Common myeloid progenitor, CD34-positive (primary cell): ENCODE measurements around the gene SART1.

Experiments
- CTCF ChIA-PET: fragments of 350-600 bp; sonication (Branson Sonifier 250); formaldehyde crosslinking; loops from one replicate; lab custom pipeline; 2021; ENCODE audit warnings: antibody characterized with exemption; lab: Charles Lee
- POLR2A ChIA-PET: fragments of 350-600 bp; sonication (Branson Sonifier 250); formaldehyde crosslinking; loops from one replicate; lab custom pipeline; 2021; ENCODE audit warnings: antibody characterized with exemption; lab: Charles Lee
- DNase-seq, 3 donors: peaks; one replicate each; pipeline versions ENCODE4 v3.0.0 to v3.0.0-alpha.2; 2013
- H3K27ac ChIP-seq, 2 experiments: 1 replicate in 1 of 2; 2 replicates in 1 of 2; pipeline ENCODE4 v1.7.0; 2013; ENCODE audit warnings: inconsistent platforms in 2 of 2, low read length in 2 of 2, mild to moderate bottlenecking in 2 of 2, low read depth in 1 of 2, moderate library complexity in 1 of 2; ENCODE audit not compliant: severe bottlenecking in 2 of 2, insufficient read depth in 1 of 2, poor library complexity in 1 of 2
- H3K27me3 ChIP-seq, 5 experiments: replicated peaks in 2 of 5; 1 replicate in 3 of 5; 2 replicates in 2 of 5; pipeline versions ENCODE4 v1.6.1 to v1.7.0; 2013; ENCODE audit warnings: low read length in 4 of 5, mild to moderate bottlenecking in 2 of 5, moderate library complexity in 2 of 5, inconsistent platforms in 1 of 5; ENCODE audit not compliant: insufficient read depth in 5 of 5, control insufficient read depth in 4 of 5
- H3K36me3 ChIP-seq, 4 experiments: 1 replicate in 2 of 4; 2 replicates in 2 of 4; pipeline versions ENCODE4 v1.6.1 to v1.7.0; 2013; ENCODE audit warnings: low read length in 3 of 4, control low read depth in 1 of 4, mild to moderate bottlenecking in 1 of 4; ENCODE audit not compliant: control insufficient read depth in 4 of 4, insufficient read depth in 4 of 4
- H3K4me1 ChIP-seq, 4 experiments: 1 replicate in 3 of 4; 2 replicates in 1 of 4; pipeline versions ENCODE4 v1.6.1 to v1.7.1; 2013; ENCODE audit warnings: low read length in 3 of 4, mild to moderate bottlenecking in 3 of 4, control low read depth in 1 of 4, inconsistent platforms in 1 of 4, moderate library complexity in 1 of 4; ENCODE audit not compliant: control insufficient read depth in 4 of 4, insufficient read depth in 4 of 4; ENCODE audit errors: control extremely low read depth in 1 of 4
- H3K4me3 ChIP-seq, 7 experiments: 1 replicate in 4 of 7; 2 replicates in 3 of 7; pipeline versions ENCODE4 v1.5.1 to v1.7.0; 2013; ENCODE audit warnings: mild to moderate bottlenecking in 7 of 7, low read length in 6 of 7, moderate library complexity in 6 of 7, inconsistent platforms in 2 of 7, low read depth in 2 of 7, control low read depth in 1 of 7; ENCODE audit not compliant: insufficient read depth in 4 of 7, control insufficient read depth in 1 of 7; ENCODE audit errors: extremely low read depth in 1 of 7
- H3K9me3 ChIP-seq, 5 experiments: 1 replicate in 4 of 5; 2 replicates in 1 of 5; pipeline versions ENCODE4 v1.6.1 to v1.7.1; 2013; ENCODE audit warnings: low read length in 4 of 5, mild to moderate bottlenecking in 2 of 5, inconsistent platforms in 1 of 5, low read depth in 1 of 5, moderate library complexity in 1 of 5; ENCODE audit not compliant: control insufficient read depth in 4 of 5, insufficient read depth in 2 of 5; ENCODE audit errors: control extremely low read depth in 1 of 5
- WGBS: methylation state at CpG from one replicate; pipeline ENCODE4 v1.1.5; 2013; ENCODE audit not compliant: insufficient coverage; 5-methylcytosine and 5-hydroxymethylcytosine counted together

The SART1 gene

DNA sequence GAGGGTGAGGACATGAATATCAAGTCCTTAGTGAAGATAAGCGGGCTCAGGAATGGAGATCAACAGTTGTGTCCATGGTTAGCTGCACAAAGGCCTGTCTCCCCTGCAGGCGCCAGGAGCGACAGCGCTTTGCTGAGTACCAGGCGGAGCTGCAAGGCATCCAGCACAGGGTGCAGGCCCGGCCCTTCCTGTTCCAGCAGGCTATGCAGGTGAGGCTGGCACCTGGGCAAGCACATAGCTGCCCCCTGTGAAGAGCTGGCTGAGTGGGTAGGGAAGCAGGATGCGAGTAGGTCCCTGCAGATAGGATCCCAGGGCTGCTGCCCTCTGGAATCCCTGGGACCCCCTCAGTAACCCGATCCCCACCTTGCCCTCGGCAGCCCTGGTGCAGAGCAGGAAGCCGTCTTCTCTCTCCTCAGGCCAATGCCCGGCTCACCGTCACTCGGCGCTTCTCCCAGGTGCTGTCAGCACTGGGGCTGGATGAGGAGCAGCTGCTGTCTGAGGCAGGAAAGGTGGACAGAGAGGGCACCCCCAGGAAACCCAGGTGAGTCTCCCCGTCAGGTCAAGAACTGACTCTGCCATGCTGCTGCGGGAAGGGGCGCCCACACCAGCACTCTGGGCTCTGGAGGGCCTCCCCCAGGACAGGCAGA lies 2.6 kb upstream of the SART1 start:
- Histone ChIP-seq H3K9me3 (no peaks in the 10 kb centered on the region), H3K27ac (no peak overlapping the region), H3K27me3 (no peaks in the 10 kb centered on the region), H3K4me3 (no peak overlapping the region), H3K36me3 (peaks cover 0 to 3% (median 2%) of the 10 kb centered on the region in 4 experiments), H3K4me1 (peaks cover 12 to 29% (median 21%) of the 10 kb centered on the region in 4 experiments)
- WGBS, result 99% methylated on average over 11 of the region's 17 CpGs
- ChIA-PET CTCF (interaction anchor here (0.8 to 1.5 kb wide), 10 partner anchors 23 to 107 kb away, joined by 3 to 5 read pairs (median 3); partner anchors contain the start of gene FOSL1), POLR2A (interaction anchor here (0.6 kb wide), 1 partner anchor 179 kb away, joined by 3 read pairs; no protein-coding TSS in a partner anchor)
- DNase-seq, result no peak

- H3K27ac ChIP-seq, result peak overlapping the region; percentile 92 to 95
- H3K36me3 ChIP-seq, result peaks cover 0 to 23% (median 20%) of the 10 kb centered on the region in 4 experiments
- DNase-seq, result peak in 1 of 3 donors; percentile 12
- H3K4me3 ChIP-seq, result peak overlapping the region; percentile 67 to 96 (median 90)
- ChIA-PET POLR2A (interaction anchor here (0.9 to 1.2 kb wide), 3 partner anchors 37 to 69 kb away, joined by 3 to 5 read pairs (median 4); no protein-coding TSS in a partner anchor), CTCF (interaction anchor here (1.0 to 3.2 kb wide), 5 partner anchors 10 to 70 kb away, joined by 3 to 6 read pairs (median 5); partner anchors contain the start of gene CCDC85B)
- H3K27me3 ChIP-seq, result no peaks in the 10 kb centered on the region
- WGBS, result 55% methylated on average over 7 of the region's 16 CpGs
- no peaks in the 10 kb centered on the region for H3K9me3 ChIP-seq
- peaks cover 12 to 29% (median 22%) of the 10 kb centered on the region in 4 experiments for H3K4me1 ChIP-seq
Observed at GRCh38 chr11:65960824-65961266, 689 bp upstream of the SART1 start.

DNA sequence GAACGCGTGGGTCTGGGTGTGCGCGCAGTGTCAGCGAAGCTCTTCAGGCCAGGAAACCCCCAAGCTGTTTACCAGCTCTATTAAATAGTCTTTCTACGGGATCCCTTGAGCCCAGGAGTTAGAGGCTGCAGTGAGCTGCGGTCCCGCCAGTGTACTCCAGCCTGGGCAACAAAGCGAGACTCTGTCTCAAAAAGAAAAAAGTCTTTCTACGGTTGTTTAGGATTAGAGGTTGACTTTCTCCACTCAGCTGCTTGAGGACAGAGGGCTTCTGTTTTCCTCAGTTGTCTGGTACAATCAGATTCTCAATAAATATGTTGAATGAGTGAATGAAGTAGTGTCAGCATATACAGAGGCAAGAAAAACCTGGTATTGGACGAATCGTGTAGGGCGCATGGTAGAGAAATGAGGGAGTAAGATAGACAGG lies 619 bp downstream of the SART1 start:
- H3K4me3 ChIP-seq, result peak overlapping the region in 6 of 7 experiments; percentile 67 to 96 (median 90)
- ChIA-PET CTCF (interaction anchor here (0.6 to 3.2 kb wide), 4 partner anchors 9 to 68 kb away, joined by 3 to 6 read pairs (median 3); no protein-coding TSS in a partner anchor), POLR2A (interaction anchor here (0.5 to 1.2 kb wide), 2 partner anchors 47 to 62 kb away, joined by 3 read pairs; partner anchors contain the start of gene FOSL1)
- H3K36me3 ChIP-seq, result peaks cover 2 to 36% (median 32%) of the 10 kb centered on the region in 4 experiments
- no peaks in the 10 kb centered on the region for H3K27me3 ChIP-seq
- peaks cover 12 to 25% (median 22%) of the 10 kb centered on the region in 4 experiments for H3K4me1 ChIP-seq
- H3K27ac ChIP-seq, result peak overlapping the region; percentile 34 to 95
- DNase-seq, result no peak
- H3K9me3 ChIP-seq, result no peaks in the 10 kb centered on the region
- 4% methylated on average over 13 of the region's 13 CpGs for WGBS

DNA sequence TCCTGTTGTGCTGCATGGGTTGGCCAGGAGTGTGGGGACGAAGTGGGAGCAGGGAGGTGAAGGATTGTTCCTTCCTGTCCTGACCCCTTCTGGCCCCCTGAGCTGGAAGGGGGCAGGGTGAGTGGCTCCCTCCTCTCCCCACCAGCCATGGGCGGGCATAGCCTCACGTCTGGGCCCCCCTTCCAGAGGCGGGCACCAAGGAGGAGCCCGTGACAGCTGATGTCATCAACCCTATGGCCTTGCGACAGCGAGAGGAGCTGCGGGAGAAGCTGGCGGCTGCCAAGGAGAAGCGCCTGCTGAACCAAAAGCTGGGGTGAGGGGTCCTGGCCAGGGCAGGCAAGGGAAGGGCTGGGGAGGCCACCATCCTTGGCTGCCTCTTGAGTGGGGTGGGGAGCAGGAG lies 3.4 kb downstream of the SART1 start:
- POLR2A ChIA-PET, result no interaction called here
- no peak overlapping the region for H3K27ac ChIP-seq

DNA sequence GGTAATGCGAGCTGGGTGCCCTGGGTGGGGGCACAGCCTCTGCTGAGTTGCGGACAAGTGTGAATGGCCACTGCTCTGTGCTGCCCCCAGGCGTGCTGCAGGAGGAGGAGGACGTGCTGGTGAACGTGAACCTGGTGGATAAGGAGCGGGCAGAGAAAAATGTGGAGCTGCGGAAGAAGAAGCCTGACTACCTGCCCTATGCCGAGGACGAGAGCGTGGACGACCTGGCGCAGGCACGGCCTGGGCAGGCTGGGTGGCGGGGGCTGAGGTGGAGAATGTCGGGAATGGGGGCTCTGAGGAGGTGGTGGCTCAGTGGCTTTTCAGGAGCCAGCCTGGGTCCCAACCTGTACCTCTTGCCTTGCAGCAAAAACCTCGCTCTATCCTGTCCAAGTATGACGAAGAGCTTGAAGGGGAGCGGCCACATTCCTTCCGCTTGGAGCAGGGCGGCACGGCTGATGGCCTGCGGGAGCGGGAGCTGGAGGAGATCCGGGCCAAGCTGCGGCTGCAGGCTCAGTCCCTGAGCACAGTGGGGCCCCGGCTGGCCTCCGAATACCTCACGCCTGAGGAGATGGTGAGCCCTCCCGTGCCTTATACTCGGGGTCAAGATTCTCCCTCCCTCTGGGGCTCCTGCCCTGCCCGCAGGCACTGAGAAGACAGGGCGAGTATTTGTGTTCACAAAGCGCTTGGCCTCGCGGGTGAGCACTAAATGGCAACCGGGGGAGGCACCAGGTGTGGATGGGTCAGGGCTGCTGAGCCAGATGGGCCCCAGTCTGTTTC lies 4.6 kb downstream of the SART1 start:
- WGBS, result 98% methylated on average over 32 of the region's 36 CpGs
- POLR2A ChIA-PET, result interaction anchor here (0.7 kb wide), 1 partner anchor 49 kb away, joined by 3 read pairs; no protein-coding TSS in a partner anchor

More for the DNA sequence above, 3.4 kb downstream of the SART1 start:
- 93% methylated on average over 4 of the region's 10 CpGs for whole genome bisulfite sequencing
- no peak overlapping the region for H3K4me3 ChIP-seq
- no peak for DNase-seq
- no peaks in the 10 kb centered on the region for H3K27me3 ChIP-seq
- CTCF ChIA-PET, result interaction anchor here (0.8 to 1.1 kb wide), 2 partner anchors 81 to 254 kb away, joined by 3 to 4 read pairs; no protein-coding TSS in a partner anchor
- H3K4me1 ChIP-seq, result peaks cover 12 to 22% (median 20%) of the 10 kb centered on the region in 4 experiments
- peaks cover 8 to 63% (median 49%) of the 10 kb centered on the region in 4 experiments for H3K36me3 ChIP-seq
- H3K9me3 ChIP-seq, result no peaks in the 10 kb centered on the region

GRCh38 chr11:65967329-65967934 lies 5.9 kb downstream of the SART1 start:
- POLR2A ChIA-PET, result no interaction called here
- CTCF ChIA-PET, result interaction anchor here (1.5 kb wide), 1 partner anchor 79 kb away, joined by 3 read pairs; no protein-coding TSS in a partner anchor
- Histone ChIP-seq H3K27me3 (no peaks in the 10 kb centered on the region), H3K4me1 (peaks cover 7 to 14% (median 11%) of the 10 kb centered on the region in 4 experiments), H3K36me3 (peaks cover 9 to 71% (median 53%) of the 10 kb centered on the region in 4 experiments), H3K27ac (no peak overlapping the region), H3K4me3 (no peak overlapping the region), H3K9me3 (no peaks in the 10 kb centered on the region)
- no peak for DNase-seq
- WGBS, result 97% methylated on average over 23 of the region's 30 CpGs

More for the DNA sequence above, 4.6 kb downstream of the SART1 start:
- H3K4me3 ChIP-seq, result no peak overlapping the region
- peaks cover 9 to 69% (median 52%) of the 10 kb centered on the region in 4 experiments for H3K36me3 ChIP-seq
- peaks cover 10 to 18% (median 16%) of the 10 kb centered on the region in 4 experiments for H3K4me1 ChIP-seq
- no peak overlapping the region for H3K27ac ChIP-seq
- H3K27me3 ChIP-seq, result no peaks in the 10 kb centered on the region
- CTCF ChIA-PET, result interaction anchor here (0.9 to 1.5 kb wide), 4 partner anchors 50 to 82 kb away, joined by 3 to 5 read pairs (median 4); no protein-coding TSS in a partner anchor
- H3K9me3 ChIP-seq, result no peaks in the 10 kb centered on the region
- no peak for DNase-seq
